K562 (cell line): ENCODE results near the gene RNF224. TPM values are rescaled to one million over a fixed set of nuclear protein-coding genes. Genes with fewer than 3 reads are reported as not detected.
A peak's percentile ranks its signal among the peaks of the same experiment; 100 is the strongest.

Experiments
- BRD9 ChIP-seq: fragments of 450-650 bp; IDR thresholded peaks from 2 replicates; pipeline ENCODE4 v1.6.1; 2018; ENCODE audit warnings: low read depth; ENCODE audit not compliant: partially characterized antibody
- CC2D1A ChIP-seq: fragments of 450-650 bp; IDR thresholded peaks from 2 replicates; pipeline ENCODE4 v1.6.1; 2017; ENCODE audit warnings: mild to moderate bottlenecking
- CCNT2 ChIP-seq: IDR thresholded peaks from 2 replicates; pipeline ENCODE4 v1.6.1; 2011; ENCODE audit warnings: borderline replicate concordance, low read depth, mild to moderate bottlenecking, moderate library complexity, mixed read lengths, low read length; ENCODE audit not compliant: insufficient read length; ENCODE audit errors: extremely low read depth
- CHD4 ChIP-seq: fragments of 200-600 bp; sonication (generic); IDR thresholded peaks from 3 replicates; pipeline ENCODE4 v1.6.1; 2012; ENCODE audit warnings: low read depth, mild to moderate bottlenecking, mixed read lengths, low read length, inconsistent platforms; ENCODE audit not compliant: insufficient read depth, insufficient replicate concordance, poor library complexity, severe bottlenecking
- EZH2 ChIP-seq: IDR thresholded peaks from 2 replicates; pipeline ENCODE4 v1.6.1; 2012; ENCODE audit warnings: low read depth, mild to moderate bottlenecking, inconsistent platforms, low read length, borderline replicate concordance
- KLF1 ChIP-seq: fragments of 450-650 bp; IDR thresholded peaks from 2 replicates; pipeline ENCODE4 v1.6.1; 2016; ENCODE audit warnings: missing genetic modification characterization, missing compliant biosample characterization
- MAFG ChIP-seq: fragments of 450-650 bp; conservative IDR thresholded peaks from 2 replicates; pipeline ENCODE4 v1.6.1; 2016; ENCODE audit warnings: missing genetic modification characterization, missing compliant biosample characterization
- PTBP1 ChIP-seq: fragments of 200-400 bp; formaldehyde crosslinking; IDR thresholded peaks from 2 replicates; pipeline ENCODE4 v1.6.1; 2017; ENCODE audit warnings: low read depth, low read length
- PTRF ChIP-seq: fragments of 450-650 bp; IDR thresholded peaks from 2 replicates; pipeline ENCODE4 v1.6.1; 2016; ENCODE audit warnings: mild to moderate bottlenecking, missing genetic modification characterization, missing compliant biosample characterization
- SIN3A ChIP-seq, 2 experiments: fragments of 150-350 bp in 1 of 2; IDR thresholded peaks; 2 replicates each; pipeline ENCODE4 v1.6.1; 2011 to 2016; ENCODE audit warnings: borderline replicate concordance in 2 of 2, low read depth in 2 of 2, low read length in 2 of 2, mild to moderate bottlenecking in 2 of 2, moderate library complexity in 2 of 2; ENCODE audit not compliant: control insufficient read depth in 1 of 2
- SMC3 ChIP-seq: conservative IDR thresholded peaks from 2 replicates; pipeline ENCODE4 v1.6.1; 2011; ENCODE audit warnings: low read depth, low read length, improper control_type of control experiment; ENCODE audit not compliant: insufficient read depth
- TCF7L2 ChIP-seq: fragments of 150-350 bp; IDR thresholded peaks from 2 replicates; pipeline ENCODE4 v1.6.1; 2016; ENCODE audit warnings: low read depth, mild to moderate bottlenecking, low read length, moderate library complexity
- XRCC3 ChIP-seq: fragments of 450-650 bp; IDR thresholded peaks from 2 replicates; pipeline ENCODE4 v1.6.1; 2017; ENCODE audit warnings: mild to moderate bottlenecking, moderate library complexity
- ZNF561 ChIP-seq: fragments of 450-650 bp; formaldehyde crosslinking; conservative IDR thresholded peaks from 2 replicates; pipeline ENCODE4 v1.4.0; 2020; ENCODE audit warnings: mild to moderate bottlenecking, moderate library complexity
- polyA plus RNA-seq, 8 experiments: library from polyadenylated mRNA; depleted of rRNA in 4 of 8; stranded (reverse) in 5 of 8; unstranded in 3 of 8; fragments of >200 nt; fragmentation: Nextera tagmentation in 2 of 8; fragmentation: Illumina TruSeq in 1 of 8; extraction: Ambion mirVana in 2 of 8; extraction: Trizol in 1 of 8; gene quantifications; 2 replicates each; pipeline versions ENCODE4 v1.2.1 to v1.2.3, GENCODE V29; 2011 to 2014; ENCODE audit warnings: inconsistent platforms in 1 of 8, missing spikeins in 1 of 8
- total RNA-seq, 7 experiments: library from RNA; depleted of rRNA in 6 of 7; stranded (reverse); fragments of >200 nt in 6 of 7; fragmentation: Illumina TruSeq in 2 of 7; extraction: Trizol in 2 of 7; gene quantifications; 2 replicates each; pipeline versions ENCODE4 v1.2.1 to v1.2.3, GENCODE V29; 2011 to 2021; ENCODE audit warnings: low replicate concordance in 1 of 7
- TF ChIP-seq, protein P1 (sequence below): fragments of 200-800 bp; sonication (Bioruptor generic); IDR thresholded peaks from 2 replicates; pipeline ENCODE4 v1.6.1; 2016; ENCODE audit warnings: missing genetic modification characterization, missing compliant biosample characterization
- TF ChIP-seq, protein P2 (sequence below): fragments of 450-650 bp; formaldehyde crosslinking; IDR thresholded peaks from 2 replicates; pipeline ENCODE4 v1.4.0; 2022; ENCODE audit warnings: missing genetic modification characterization
- TF ChIP-seq, protein P3 (sequence below): sonication (generic); formaldehyde crosslinking; IDR thresholded peaks from 2 replicates; pipeline ENCODE4 v1.8.0; 2023; ENCODE audit warnings: mild to moderate bottlenecking, missing genetic modification reagents

RNF224 gene
- total and polyA plus RNA-seq, 9 of the 15 experiments (the other 6 are each of a cell fraction or from before 2014, with no cell fraction given), result not detected

DNA sequence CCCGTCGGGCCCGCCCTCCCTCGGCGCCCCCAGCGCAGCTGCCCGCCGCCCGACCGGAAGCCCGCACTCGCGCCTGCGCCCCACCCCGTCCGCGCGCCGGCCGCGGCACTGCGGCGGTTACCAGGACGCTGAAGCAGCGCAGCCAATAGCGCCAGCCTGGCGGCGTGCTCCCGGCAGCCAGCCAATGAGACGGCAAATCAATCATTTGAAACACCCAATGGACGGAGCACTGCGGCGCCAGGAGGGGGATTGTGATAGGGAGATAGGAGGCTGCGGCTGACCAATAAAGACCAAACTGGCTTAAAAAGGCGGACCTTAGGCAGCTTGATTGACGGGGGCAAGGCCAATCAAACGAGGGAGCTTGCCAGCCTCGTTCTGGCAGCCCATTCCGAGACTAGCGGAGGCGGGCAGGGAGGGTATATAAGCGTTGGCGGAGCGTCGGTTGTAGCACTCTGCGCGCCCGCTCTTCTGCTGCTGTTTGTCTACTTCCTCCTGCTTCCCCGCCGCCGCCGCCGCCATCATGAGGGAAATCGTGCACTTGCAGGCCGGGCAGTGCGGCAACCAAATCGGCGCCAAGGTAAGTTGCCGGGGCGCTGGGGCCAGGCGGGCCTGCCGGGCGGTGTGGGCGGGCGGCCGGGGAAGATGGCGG, 13.7 kb downstream of the RNF224 start, which contains the start of gene TUBB4B (continued):
- TF ChIP-seq, protein P1, sequence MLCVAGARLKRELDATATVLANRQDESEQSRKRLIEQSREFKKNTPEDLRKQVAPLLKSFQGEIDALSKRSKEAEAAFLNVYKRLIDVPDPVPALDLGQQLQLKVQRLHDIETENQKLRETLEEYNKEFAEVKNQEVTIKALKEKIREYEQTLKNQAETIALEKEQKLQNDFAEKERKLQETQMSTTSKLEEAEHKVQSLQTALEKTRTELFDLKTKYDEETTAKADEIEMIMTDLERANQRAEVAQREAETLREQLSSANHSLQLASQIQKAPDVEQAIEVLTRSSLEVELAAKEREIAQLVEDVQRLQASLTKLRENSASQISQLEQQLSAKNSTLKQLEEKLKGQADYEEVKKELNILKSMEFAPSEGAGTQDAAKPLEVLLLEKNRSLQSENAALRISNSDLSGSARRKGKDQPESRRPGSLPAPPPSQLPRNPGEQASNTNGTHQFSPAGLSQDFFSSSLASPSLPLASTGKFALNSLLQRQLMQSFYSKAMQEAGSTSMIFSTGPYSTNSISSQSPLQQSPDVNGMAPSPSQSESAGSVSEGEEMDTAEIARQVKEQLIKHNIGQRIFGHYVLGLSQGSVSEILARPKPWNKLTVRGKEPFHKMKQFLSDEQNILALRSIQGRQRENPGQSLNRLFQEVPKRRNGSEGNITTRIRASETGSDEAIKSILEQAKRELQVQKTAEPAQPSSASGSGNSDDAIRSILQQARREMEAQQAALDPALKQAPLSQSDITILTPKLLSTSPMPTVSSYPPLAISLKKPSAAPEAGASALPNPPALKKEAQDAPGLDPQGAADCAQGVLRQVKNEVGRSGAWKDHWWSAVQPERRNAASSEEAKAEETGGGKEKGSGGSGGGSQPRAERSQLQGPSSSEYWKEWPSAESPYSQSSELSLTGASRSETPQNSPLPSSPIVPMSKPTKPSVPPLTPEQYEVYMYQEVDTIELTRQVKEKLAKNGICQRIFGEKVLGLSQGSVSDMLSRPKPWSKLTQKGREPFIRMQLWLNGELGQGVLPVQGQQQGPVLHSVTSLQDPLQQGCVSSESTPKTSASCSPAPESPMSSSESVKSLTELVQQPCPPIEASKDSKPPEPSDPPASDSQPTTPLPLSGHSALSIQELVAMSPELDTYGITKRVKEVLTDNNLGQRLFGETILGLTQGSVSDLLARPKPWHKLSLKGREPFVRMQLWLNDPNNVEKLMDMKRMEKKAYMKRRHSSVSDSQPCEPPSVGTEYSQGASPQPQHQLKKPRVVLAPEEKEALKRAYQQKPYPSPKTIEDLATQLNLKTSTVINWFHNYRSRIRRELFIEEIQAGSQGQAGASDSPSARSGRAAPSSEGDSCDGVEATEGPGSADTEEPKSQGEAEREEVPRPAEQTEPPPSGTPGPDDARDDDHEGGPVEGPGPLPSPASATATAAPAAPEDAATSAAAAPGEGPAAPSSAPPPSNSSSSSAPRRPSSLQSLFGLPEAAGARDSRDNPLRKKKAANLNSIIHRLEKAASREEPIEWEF (CRISPR knock-in tag), result no peak
- TF ChIP-seq ZNF561 (CRISPR knock-in tag), result no peak
- TF ChIP-seq SIN3A (IDR thresholded peaks at IDR 0.05; ENCODE audit: borderline replicate concordance in 2 of 2, control insufficient read depth in 1 of 2, low read depth in 2 of 2, low read length in 2 of 2), result peak in 1 of 2 experiments; percentile 70; a peak in 1 of 4 replicates
- no peak for TF ChIP-seq CHD4
- no peak for TF ChIP-seq TCF7L2
- TF ChIP-seq, protein P2, sequence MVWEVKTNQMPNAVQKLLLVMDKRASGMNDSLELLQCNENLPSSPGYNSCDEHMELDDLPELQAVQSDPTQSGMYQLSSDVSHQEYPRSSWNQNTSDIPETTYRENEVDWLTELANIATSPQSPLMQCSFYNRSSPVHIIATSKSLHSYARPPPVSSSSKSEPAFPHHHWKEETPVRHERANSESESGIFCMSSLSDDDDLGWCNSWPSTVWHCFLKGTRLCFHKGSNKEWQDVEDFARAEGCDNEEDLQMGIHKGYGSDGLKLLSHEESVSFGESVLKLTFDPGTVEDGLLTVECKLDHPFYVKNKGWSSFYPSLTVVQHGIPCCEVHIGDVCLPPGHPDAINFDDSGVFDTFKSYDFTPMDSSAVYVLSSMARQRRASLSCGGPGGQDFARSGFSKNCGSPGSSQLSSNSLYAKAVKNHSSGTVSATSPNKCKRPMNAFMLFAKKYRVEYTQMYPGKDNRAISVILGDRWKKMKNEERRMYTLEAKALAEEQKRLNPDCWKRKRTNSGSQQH (CRISPR knock-in tag), result peak; percentile 84; the same call in 1 of the 2 replicates
- peak; percentile 18; the same call in 1 of the 2 replicates for TF ChIP-seq KLF1
- no peak for TF ChIP-seq XRCC3
- TF ChIP-seq, protein P3, sequence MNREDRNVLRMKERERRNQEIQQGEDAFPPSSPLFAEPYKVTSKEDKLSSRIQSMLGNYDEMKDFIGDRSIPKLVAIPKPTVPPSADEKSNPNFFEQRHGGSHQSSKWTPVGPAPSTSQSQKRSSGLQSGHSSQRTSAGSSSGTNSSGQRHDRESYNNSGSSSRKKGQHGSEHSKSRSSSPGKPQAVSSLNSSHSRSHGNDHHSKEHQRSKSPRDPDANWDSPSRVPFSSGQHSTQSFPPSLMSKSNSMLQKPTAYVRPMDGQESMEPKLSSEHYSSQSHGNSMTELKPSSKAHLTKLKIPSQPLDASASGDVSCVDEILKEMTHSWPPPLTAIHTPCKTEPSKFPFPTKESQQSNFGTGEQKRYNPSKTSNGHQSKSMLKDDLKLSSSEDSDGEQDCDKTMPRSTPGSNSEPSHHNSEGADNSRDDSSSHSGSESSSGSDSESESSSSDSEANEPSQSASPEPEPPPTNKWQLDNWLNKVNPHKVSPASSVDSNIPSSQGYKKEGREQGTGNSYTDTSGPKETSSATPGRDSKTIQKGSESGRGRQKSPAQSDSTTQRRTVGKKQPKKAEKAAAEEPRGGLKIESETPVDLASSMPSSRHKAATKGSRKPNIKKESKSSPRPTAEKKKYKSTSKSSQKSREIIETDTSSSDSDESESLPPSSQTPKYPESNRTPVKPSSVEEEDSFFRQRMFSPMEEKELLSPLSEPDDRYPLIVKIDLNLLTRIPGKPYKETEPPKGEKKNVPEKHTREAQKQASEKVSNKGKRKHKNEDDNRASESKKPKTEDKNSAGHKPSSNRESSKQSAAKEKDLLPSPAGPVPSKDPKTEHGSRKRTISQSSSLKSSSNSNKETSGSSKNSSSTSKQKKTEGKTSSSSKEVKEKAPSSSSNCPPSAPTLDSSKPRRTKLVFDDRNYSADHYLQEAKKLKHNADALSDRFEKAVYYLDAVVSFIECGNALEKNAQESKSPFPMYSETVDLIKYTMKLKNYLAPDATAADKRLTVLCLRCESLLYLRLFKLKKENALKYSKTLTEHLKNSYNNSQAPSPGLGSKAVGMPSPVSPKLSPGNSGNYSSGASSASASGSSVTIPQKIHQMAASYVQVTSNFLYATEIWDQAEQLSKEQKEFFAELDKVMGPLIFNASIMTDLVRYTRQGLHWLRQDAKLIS (CRISPR knock-in tag), result peak; percentile 99
- no peak for TF ChIP-seq MAFG (tag)
- no peak for TF ChIP-seq PTRF (tag)
- peak; percentile 69 for TF ChIP-seq CCNT2
- TF ChIP-seq CC2D1A, result peak; percentile 81; the same call in 1 of the 2 replicates
- TF ChIP-seq BRD9, result no peak
- peak; percentile 22; the same call in 1 of the 2 replicates for TF ChIP-seq SMC3
- TF ChIP-seq EZH2, result no peak
- no peak for TF ChIP-seq PTBP1
